Measurements from ENCODE around the gene TTC23.

TTC23 gene

DNA sequence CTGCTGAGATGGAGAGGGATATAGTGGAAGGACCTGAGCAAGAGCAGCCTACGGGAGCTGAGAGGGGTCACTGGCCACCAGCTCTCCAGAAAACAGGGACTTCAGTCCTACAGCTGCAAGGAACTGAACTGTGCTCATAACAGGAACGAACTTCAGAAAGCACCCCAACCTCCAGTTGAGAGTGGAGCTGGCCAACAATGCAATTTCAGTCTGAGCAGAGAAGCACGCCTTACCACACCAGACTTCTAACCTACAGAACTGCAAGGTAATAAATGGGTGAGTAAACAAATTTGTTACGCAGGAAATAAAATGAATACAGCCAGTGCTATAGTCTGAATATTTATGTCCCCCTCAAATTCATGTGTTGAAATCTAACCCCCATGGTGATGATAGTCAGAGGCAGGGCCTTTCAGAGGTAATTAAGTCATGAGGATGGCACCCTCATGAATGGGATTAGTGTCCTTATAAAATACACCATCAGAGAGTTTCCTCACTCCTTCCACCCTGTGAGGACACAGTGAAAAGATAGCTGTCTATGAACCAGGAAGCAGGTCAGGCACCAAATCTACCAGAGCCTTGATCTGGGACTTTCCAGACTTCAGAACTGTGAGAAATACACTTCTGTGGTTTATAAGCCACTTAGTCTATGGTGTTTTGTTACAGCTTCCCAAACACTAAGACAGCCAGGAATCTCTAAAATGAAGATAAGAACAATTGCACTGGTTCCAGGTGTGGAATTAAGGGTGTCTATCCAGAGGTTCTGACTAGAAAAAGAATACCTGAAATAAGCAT lies 85.9 kb downstream of the TTC23 start:
- no peak for DNase-seq

DNA sequence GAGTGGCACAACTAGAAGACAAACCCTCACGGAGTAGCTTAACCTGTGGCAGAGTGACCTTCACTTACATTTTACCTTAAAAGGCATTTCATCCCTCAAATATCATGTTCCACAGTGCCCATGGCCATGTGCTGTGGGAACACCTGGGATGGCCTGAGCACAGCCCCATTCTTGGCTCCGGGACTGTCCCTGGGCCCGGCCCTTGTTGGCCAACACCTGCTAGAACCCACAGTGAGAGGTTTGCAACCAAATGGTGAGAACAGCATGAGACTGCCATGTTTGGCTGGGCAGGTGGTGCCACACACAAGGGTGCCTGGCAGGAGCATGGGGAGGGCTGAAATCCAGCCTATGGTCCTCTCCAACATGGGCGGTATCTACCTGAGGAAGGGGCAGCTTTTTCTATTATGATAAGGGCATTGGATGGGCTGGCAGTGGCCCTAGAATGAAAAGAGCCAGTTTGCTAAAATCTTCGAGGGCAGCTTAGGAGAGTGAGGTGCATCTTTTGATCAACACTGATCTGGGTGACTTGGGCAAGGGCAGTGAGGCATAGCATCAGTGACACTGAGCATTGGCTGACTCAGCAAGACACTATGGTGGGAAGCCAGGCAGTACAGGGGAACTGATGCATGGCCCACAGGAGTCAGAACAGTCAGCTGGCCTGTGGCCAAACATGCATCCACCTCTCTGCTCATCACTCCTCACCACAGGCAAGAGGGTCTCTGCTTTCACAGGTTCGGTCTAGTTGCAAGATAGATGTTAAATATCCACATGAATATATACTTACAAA lies 90.6 kb downstream of the TTC23 start:
- no peak for DNase-seq

DNA sequence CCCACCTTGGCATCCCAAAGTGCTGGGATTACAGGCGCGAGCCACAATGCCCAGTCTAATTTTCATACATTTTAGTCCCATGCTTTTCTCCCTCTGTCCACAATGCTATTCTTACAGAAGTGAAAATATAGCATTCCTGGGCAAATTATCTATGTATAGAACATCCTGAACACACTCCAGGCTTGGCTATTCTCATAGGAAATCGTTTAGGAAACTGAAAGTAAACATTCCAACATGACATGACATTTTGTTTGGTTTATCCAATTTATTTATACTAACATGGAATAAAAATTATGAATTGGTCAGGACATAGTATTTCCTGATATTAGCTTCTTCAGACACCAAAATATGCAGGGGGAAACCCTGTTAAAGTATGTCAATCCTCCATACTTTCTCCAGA lies 91.9 kb downstream of the TTC23 start:
- no peak for DNase-seq

DNA sequence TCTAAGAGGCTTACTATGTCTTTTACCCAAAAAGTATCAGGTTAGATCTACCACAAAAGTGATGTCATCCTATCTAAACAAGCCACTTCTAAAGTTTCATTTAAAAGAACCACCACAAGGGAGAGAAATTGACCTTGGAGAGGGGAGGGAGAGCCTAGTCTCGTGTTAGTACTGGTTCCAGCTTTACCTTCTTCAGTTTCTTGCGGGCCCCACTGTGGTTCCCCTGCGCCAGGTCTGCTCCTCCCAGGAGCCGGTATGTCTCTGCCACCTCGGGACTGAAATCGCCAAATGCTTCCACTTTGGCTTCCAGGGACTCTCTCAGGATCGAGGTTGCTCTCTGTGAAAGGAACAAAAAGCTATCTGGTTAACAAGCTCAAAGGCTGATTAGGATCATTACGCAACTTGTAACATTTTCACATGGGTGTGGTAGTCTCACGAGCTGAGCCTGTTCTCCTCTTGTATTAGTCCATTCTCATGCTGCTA lies 93.4 kb downstream of the TTC23 start:
- DNase-seq: no peak

DNA sequence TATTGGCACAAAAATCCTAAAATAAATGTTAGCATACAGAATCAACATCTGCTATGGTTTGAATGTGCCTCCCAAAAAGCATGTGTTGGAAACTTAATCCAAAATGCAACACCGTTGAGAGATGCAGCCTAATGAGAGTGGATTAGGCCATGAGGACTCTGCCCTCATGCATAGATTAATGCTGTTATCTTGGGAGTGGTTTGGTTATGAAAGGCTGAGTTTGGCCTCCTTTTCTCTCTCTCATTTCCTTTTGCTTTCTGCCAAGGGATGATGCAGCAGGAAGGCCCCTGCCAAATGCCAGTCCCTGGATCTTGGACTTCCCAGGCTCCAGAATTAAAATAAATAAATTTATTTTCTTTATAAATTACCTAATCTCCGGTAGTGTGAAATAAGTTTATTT lies 95.1 kb downstream of the TTC23 start:
- no peak for DNase-seq

DNA sequence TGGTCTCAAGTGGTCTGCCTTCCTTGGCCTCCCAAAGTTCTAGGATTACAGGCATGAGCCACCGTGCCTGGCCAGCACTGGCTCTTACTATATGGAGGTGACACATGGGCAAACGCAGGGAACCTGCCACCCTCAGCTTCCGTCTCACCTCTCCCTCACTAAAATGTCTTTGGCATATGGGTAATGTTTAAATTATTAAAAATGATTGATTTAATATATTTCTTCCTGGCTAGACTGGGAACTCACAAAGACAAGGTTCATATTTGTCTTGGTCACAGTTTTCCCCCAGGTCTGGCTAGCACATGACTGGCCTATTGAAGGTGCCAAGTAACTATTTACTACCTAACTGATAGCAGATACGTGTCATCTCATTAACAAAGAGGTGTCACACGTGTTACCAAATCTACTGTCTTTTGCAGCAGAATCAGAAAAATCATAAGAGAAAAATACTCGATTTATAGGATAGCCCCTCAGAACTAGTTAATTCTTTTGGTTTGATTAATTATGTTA lies 96.3 kb downstream of the TTC23 start:
- no peak for DNase-seq

DNA sequence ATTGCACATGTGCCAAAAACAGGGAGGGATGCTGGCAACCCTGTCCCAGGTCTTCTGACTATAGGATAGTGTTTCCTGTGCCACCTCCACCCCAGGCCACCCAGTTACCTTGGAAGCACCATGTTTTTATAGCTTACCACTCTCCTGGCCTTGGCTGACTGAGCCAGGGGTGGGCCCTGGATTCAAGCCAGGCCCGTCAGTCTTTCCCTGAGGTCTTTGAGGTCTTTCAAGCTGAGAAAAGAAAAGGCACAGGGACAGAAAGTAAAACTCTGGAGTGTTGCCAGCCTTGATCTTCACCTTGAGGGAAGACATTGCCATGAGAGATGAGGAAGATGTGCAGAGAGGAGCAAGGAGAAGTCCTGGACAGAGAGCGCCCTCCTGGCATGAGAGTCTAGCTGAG lies 98.2 kb downstream of the TTC23 start:
- DNase-seq: no peak

DNA sequence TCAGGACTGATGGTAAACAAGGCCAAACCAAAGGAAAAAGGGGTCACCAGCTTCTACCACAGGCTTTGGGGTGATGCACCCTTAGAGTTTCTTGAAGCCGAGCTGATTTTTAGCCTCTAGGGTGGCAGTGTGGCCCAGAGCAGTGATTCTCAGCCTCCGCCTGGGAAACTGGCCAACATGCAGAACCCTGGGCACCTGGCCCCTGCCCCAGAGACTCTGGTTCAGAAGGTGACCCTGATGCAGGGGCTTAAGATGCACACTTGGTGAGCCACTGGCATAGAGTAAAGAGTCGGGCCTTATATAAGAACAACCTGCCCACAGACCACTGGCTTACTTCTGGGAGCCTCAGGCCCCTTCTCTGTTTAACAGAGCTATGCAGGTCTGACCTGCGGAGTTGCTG lies 100.0 kb downstream of the TTC23 start:
- DNase-seq: no peak

DNA sequence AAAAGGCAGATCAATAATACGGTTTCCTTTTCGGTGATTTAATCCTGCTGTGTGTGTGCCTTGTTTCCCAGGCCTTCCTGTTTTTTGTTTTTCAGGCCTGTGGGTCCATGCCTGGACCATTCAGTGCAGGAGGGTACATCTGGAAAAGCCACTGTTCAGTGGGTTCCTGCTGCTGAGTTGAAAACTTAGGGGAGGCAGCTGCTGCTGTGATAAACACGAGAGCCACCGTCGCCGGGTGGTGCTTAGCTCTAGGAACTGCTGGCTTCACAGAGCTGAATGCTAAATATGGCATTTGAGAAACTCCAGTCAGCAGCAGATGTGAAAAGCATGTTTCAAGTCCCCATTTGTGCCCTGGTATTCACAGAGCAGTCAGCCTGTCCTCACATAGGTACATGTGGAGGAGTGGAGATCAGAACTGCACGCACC lies 100.5 kb downstream of the TTC23 start:
- DNase-seq: no peak

DNA sequence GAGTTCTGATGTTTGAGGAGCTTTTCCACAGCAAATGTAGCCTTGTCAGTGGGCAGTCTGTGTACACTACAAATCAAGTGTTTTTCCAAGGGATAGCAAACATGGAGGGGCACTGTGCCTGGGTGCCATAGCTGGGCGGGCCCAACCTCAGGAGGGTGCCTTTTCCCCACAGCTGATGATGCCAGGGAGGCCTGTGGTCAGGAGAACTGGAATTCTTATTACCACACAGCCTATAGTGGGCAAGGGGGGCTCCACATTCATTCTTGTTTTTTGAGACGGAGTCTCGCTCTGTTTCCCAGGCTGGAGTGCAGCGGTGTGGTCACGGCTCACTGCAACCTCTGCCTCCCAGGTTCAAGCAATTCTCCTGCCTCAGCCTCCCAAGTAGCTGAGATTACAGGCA lies 102.7 kb downstream of the TTC23 start:
- no peak for DNase-seq

DNA sequence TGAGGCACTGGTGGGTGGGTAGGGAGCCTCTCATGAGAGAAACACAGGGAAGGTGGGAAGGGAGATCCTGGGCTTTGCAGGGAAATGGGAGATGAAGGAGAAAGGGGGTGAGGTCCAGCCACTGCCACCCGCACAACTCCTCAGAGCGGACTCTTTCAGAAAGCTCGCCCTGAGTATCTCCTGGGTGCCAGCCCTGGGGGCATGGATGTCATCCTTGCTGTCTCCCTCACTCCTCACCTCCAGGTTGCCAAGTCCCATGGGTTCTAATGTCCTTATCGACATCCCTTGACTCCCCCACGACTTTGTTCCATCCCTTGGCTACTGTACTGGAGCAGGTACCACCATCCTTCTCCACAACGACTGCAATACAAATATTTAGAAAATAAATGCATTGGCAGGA lies 103.6 kb downstream of the TTC23 start:
- DNase-seq: no peak

DNA sequence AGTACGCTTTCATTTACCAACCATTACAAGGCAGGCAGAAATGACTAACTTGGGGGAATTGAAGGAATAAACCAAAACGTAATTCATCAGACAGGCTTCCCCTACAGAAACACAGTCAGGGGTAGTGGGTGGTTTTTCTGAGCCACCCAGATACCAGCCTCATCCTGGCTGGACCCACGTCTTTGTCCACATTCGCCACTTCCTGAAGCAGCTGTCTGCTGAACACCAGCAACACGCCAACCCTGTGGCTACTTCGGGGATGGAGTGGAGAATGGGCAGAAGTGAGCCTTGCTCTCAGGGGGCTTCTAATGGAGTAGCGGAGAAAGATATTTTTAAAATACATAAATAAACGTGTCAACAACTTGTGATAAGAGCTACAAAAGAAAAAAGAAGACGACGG lies 104.4 kb downstream of the TTC23 start:
- DNase-seq: no peak

DNA sequence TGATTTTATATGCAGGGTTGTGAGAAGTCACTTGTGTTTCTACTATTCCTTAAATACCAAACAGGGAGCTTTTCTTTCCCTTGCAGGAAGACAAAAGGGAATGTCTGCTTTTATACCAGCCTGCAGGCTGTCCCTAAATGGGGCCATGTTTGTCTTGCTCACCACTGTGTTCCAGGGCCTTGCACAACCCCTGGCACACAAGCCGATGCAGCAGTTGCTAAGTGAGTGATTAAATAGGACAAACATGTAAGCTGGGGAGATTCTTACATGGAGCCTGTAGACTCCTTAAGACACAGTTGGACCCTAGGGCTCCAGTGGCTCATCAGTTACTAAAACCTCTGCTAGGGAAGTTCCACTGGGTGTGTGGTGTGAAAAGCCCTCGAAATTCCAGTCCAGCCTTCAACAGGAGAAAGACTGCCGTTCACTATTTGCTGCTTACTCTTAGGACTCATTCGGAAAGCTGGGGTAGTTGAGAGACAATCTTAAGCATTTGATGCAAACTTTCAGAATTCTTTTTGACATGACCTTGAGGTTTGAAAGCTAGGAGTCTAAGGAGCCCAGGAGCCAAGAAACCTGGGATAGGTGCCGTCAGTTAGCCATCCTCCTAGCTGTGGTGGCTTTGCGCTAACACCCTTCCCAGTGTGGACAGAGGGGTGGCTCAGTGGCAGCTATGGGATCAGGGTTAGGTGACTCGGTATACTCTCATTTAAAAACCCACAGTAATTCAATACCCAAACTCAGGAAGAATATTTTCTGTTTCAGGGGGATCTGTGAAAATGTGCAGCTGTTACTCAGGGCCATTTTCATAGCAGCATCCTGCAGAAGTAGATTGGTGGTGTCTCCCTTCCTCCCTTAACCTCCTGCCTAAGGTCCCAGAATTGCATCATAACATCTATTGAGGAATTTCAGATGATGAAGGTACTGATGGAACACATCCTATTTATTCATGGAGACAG lies 105.4 kb downstream of the TTC23 start:
- DNase-seq: peak in 2 of 14 donors; percentile 32 to 48

DNA sequence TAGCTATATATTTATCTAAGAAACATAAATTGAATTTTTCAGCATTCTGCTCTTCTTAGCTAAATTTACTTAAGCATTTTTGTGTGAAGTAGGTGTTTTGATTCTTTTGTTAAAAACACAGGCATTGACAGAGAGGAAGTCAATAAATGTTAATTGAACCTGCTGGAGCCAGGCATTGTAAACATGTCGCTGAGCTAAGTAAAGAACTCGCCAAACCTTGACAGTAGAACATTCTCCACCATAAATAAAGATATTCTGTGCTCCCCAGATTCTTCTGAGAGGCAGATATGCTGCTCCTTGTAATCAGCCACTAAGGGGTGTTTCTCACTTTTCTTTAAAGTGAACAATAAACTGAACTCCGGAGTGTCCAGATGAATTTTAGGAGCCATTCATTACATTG lies 106.1 kb downstream of the TTC23 start:
- no peak for DNase-seq

DNA sequence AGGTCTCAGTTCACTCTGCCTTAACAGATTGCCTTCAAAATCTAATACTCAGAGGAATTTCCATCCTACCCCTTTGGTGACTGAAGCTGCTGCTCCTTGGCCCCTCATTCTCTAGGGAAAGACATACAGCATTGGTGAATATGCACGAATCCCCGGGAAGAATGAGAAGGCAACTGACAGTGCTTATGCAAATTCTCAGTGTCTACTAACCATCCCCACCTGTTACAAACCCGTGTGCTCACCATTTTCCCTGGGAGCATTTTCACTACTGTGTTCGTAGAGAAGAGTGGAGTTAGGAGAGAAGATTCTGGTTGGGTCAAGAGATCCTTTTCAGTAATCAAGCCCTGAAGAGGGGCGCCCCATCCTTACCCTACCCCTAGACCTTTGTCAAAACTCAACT lies 106.8 kb downstream of the TTC23 start:
- no peak for DNase-seq

DNA sequence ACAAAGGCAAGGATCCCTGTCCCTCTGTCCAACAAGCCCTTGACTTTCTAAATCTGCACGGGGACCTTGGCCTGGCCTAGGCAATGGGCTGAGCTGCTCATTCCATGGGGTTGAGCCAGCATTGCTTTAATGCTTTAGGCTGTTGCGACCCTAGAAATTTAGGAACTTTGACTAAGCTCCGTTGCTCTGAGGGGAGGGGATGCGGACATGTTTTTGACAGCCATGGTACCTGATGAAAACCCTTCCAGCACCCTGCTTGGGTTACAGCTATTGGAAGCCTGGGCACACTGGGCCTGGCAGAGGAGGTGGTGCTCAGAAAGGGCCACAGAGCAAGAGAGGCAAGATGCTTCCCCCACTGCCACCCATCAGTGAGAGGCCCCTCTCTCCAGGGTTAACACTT lies 107.4 kb downstream of the TTC23 start:
- DNase-seq: no peak

DNA sequence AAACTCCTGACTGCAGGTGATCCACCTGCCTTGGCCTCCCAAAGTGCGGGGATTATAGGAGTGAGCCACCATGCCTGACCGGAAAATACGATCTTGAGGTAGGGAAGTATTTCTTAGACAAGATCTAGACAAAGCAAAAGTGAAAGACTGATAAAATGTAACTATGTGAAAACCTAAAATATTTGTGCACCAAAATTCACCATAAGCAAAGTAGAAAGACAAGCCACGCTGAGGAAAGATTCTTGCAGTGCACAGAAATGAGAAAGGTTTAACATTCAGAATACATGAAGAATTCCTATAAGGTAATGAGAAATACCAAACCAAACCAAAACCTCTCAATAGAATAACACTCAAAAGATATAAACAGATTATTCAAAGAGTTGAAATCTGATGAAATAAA lies 108.8 kb downstream of the TTC23 start:
- no peak for DNase-seq

DNA sequence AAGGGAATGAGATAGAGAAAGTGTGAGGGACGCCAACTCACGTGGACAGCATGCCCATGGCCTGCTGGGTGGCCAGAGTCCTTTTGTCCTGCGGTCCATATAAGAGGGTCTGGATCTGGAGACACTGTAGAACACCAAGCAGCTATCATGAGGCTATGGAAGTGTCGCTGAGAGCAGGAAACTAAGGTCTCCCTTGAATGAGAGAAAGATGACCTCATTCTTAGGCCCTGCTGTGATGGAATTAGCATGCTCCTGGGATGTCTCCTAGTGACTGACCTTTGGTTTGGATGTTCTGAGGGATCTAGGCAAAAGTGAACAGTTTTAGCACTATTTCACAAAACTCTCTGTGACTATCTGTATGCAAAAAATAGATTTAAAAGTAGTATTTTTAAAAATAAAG lies 110.1 kb downstream of the TTC23 start:
- no peak for DNase-seq

DNA sequence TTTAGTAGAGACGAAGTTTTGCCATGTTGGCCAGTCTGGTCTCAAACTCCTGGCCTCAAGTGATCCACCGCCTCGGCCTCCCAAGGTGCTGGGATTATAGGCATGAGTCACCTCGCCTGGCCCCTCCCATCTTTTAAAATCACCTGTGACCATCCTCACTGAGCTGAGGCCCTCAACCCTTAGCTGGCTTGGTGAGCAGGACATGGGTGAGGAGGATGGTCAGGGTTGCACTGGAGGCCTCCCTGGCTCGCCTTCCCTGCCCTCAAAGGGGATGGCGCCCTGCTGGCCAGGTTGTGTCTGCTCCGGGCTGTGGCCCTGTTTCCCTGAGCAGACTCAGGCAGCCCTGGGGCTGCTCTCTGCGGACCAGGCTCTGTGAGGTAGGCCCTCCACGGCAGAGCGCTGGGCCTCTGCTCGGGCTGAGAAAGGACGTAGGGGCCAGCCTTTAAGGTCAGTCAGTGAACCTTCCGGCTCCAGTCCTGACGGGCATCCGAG lies 110.8 kb downstream of the TTC23 start:
- no peak for DNase-seq

DNA sequence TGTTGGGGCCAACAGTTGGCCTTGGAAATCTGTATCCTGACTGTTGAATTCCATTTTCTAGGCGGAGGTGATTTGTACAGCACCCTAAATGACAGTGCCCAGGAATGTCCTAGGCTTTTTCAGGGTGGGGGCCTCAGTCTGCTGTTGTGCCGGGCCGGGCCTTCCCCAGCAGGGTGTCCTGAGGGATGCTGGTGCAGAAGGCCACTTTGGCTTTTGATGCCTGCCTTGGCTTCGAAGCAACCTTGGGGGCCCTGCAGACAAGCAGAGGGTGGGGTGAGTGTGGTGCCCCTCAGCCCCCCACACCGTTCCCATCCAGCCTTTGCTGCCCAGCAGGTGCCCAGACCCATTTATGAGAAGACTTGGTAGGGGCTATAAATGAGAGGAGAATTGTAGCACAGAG lies 111.5 kb downstream of the TTC23 start:
- DNase-seq: no peak

DNA sequence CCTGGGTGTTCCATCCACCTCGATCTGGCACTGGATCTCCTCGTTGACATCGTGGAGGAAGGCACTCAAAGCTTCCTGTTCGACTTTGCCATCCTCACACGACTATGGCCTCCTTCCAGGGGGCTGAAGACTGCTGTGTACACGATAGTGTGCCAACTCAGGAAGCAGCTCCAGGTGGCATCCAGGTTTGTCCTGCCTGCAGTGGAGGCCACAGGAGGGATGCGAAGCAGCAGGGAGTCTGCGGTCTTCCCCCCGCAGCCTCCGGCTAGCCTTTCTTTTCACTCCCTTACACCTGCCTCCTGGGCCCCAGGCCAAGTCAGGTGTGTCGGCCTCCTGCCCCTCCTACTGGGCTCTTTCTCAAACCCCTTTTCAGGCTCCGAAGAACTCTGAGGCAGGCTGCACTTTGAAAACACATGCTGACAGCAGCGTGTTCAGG lies 112.3 kb downstream of the TTC23 start:
- DNase-seq: no peak

DNA sequence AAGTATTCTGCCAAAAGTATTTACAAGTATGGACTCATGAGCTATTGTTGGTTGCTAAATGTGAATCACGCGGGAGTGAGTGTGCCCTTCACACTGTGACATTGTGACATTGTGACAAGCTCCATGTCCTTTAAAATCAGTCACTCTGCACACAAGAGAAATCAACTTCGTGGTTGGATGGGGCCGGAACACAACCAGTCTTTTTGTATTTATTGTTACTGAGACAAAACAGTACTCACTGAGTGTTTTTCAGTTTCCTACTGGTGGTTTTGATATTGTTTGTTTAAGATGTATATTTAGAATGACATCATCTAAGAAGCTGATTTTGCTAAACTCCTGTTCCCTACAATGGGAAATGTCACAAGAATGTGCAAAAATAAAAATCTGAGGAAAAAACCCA lies 114.2 kb downstream of the TTC23 start:
- DNase-seq: peak in 1 of 14 donors; percentile 28

Data from C1 segment of cervical spinal cord (tissue), 14 donors.